AG10803 (cell line): ENCODE measurements around the gene CYFIP1.

Experiments
- DNase-seq: peaks from one replicate; pipeline ENCODE4 v3.0.0; 2010; ENCODE audit warnings: low read depth
- H3K4me3 ChIP-seq: 2 replicates; pipeline ENCODE4 v1.5.1; 2011; ENCODE audit warnings: mild to moderate bottlenecking, low read length, control low read depth
- TF ChIP-seq, protein P1 (sequence below): conservative IDR thresholded peaks from 2 replicates; pipeline ENCODE4 v1.5.1; 2011; ENCODE audit warnings: mild to moderate bottlenecking, low read length, control low read depth, inconsistent platforms

Gene CYFIP1

DNA sequence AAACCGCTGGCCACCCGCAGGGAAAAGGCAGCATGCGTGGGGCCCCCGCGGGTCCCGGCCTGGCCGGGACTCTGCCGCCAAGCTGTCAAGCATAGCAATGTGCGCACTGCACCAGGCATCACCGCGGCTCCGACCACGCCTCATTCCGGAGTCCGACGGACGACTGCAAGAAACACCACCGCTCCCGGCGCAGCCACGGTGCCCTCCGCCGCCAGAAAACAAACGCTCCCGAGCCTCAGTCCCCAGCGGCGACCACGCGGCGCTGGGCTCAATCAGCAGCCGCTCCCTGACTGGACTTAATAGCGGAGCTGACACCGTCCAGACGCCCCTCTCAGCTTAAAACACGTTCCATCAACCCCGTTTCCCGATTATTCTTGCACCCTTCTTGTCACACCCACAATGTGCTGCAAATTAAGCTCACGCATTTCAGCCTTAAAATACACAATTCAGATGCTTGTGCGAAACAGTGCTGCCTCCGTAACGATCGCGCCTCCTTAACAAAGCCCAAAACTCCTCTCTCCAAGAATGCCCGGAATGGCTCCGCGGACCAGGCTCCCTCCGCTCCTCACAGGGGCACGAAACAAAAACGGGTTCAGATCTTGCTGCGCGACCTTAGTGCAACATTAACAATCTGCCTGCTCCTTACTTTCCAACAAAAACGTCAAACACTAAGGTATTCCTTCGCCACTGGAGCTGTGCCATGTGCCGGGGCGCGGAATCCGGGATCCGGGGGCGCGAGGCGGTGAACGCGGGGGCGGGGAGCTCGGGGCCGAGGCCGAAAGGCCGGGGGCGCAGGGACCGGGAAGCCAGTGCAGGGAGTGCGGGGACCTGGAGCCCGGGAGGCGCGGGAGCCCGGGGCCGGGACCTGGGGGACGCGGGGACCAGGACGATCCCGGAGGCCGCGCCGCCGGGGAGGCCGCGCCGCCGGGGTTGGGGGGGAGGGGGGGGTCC is 655 bp downstream of the CYFIP1 start:
- H3K4me3 ChIP-seq: peak overlapping the region; percentile 93
- TF ChIP-seq, protein P1, sequence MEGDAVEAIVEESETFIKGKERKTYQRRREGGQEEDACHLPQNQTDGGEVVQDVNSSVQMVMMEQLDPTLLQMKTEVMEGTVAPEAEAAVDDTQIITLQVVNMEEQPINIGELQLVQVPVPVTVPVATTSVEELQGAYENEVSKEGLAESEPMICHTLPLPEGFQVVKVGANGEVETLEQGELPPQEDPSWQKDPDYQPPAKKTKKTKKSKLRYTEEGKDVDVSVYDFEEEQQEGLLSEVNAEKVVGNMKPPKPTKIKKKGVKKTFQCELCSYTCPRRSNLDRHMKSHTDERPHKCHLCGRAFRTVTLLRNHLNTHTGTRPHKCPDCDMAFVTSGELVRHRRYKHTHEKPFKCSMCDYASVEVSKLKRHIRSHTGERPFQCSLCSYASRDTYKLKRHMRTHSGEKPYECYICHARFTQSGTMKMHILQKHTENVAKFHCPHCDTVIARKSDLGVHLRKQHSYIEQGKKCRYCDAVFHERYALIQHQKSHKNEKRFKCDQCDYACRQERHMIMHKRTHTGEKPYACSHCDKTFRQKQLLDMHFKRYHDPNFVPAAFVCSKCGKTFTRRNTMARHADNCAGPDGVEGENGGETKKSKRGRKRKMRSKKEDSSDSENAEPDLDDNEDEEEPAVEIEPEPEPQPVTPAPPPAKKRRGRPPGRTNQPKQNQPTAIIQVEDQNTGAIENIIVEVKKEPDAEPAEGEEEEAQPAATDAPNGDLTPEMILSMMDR: no peak
- peak; percentile 51 for DNase-seq

DNA sequence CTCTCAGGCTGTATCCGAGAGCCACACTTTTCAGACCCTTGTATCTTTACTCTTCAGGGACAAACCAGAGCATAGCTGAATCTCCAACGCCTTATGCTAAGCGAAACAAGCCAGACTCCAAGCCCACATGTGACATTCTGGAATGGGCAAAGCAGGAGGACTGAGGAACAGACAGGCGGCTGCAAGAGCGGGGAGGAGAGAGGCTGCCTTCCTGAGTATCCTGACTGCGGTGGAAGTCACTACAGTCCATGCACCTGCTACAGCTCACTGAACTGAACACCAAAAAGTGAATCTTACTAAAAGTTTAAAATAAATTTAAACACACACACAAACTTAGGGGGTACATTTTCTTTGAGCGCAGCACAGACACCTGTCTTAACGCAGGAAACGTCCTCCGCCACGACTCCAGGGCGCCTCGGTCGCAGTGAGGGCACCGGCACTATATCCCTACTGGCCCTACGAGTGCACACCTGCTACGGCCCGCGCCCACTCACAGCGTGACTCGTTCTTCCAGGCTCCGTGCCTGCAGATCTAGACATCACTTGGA is 1.4 kb downstream of the CYFIP1 start:
- peak overlapping the region; percentile 93 for H3K4me3 ChIP-seq
- DNase-seq: no peak
- TF ChIP-seq, protein P1: no peak

DNA sequence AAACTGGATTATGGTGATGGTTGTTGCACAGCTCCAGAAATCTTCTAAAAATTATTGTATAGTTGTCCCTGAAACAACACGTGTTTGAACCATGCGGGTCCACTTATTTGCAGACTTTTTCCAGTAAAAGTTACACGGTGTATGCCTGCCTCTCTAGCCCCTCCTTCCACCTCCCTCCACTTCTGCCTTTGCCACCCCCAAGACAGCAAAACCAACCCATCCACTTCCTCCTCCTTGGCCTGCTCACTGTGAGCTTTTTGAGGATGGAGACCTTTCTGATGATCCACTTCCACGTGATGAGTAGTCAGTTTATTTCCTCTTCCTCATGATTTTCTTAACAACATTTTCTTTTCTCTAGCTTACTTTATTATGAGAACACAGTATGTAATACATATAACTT is 5.4 kb downstream of the CYFIP1 start:
- H3K4me3 ChIP-seq: no peak overlapping the region
- no peak for DNase-seq
- TF ChIP-seq, protein P1: no peak

DNA sequence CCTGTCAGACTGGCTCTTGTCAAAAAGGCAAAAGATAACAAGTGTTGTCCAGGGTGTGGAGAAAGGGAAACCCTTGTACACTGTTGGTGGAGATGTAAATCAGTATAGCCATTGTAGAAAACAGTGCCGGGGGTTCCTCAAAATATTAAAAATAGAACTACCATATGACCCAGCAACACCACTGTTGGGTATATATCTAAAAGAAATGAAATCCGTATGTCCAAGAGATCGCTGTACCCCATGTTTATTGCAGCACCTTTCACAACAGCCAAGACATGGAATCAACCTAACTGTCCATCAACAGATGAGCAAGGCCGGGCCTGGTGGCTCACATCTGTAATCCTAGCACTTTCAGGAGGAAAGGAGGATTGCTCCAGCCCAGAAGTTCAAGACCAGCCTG is 6.2 kb downstream of the CYFIP1 start:
- TF ChIP-seq, protein P1: no peak
- no peak for DNase-seq
- H3K4me3 ChIP-seq: no peak overlapping the region

DNA sequence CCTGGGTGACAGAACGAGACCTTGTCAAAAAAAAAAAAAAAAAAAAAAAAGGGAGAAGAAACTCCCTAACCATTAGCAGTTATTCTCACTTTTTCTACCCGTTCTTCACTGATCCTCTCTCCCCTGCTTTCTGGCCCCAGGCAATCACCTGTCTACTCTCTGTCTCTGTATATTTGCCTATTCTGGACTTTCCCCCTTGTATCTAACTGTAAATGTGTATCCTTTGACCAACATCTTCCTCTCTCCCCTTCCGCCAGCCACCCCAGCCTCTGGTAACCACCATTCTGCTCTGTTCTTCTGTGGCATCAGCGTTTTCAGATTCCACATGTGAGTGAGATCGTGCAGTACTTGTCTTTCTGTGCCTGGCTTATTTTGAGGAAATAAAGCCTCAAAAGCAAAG is 6.9 kb downstream of the CYFIP1 start:
- TF ChIP-seq, protein P1: no peak
- H3K4me3 ChIP-seq: no peak overlapping the region
- no peak for DNase-seq

DNA sequence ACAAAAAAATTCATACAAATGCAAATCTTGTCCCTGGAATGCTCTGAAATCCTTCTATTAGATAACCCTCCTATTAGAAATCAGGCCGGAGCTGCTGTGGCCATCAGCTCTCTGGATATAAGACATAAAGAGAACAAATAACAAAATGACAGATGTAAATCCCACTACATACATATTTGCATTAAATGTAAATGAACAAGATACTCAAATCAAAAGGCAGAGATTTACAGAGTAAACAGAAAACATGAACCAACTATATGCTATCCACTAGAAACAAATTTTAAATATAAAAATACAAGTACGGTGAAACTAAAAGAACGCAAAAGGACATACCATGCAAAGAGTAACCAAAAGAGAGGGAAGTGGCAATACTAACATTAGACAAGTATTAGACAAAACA is 10.7 kb downstream of the CYFIP1 start:
- no peak overlapping the region for H3K4me3 ChIP-seq
- TF ChIP-seq, protein P1: no peak
- no peak for DNase-seq

DNA sequence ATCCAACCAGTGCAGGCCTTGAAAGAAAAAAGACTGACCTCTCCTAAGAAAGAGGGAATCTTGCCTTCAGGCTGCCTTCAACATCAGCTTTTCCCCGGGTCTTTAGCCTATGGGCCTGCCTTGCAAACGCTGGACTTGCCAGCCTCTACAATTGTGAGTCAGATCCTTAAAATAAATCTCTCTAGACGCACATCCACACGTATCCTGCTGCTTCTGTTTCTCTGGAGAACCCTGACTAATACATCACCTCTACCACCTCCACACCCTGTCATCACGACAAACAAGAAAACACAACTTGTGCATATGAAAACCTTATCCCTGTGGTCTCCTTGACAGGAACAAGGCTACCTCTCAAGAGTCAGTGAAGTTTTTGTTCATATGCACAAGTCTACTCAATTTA is 11.8 kb downstream of the CYFIP1 start:
- H3K4me3 ChIP-seq: no peak overlapping the region
- peak; percentile 79 for DNase-seq
- TF ChIP-seq, protein P1: no peak
